Peyer's patch (tissue), 4 donors: ENCODE measurements around the gene MKI67.

Experiments
- POLR2A ChIP-seq, 2 donors: fragments of 450-650 bp; IDR thresholded peaks; one replicate each; pipeline ENCODE4 v1.5.1; 2017; ENCODE audit warnings: antibody characterized with exemption in 2 of 2, mild to moderate bottlenecking in 2 of 2, moderate library complexity in 2 of 2
- TF ChIP-seq, protein P1 (sequence below), 6 experiments: fragments of 450-650 bp in 4 of 6; fragments of 200-600 bp in 2 of 6; sonication (generic) in 1 of 6; IDR thresholded peaks; one replicate each; pipeline ENCODE4 v1.5.1; 2017 to 2019; ENCODE audit warnings: antibody characterized with exemption in 6 of 6, mild to moderate bottlenecking in 3 of 6, moderate library complexity in 1 of 6

DNA sequence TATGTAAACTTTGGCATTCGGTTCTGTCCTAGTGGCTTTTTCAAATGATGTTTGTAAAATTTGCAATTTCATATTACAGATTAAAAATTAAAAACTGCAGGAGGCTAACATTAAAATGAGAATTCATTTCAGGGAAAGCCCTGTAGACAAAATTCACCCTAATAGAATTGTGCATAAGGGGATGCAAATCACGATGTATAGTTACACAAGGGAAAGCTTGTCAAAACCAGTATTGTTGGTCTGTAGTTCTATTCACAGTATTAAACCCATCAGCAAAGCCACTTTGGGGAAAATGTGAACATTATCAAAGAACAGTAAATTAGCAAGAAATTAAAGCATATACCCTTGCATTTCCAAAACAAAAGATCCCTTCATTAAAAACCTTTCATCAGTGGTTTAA lies 39.9 kb upstream of the MKI67 start:
- TF ChIP-seq, protein P1, sequence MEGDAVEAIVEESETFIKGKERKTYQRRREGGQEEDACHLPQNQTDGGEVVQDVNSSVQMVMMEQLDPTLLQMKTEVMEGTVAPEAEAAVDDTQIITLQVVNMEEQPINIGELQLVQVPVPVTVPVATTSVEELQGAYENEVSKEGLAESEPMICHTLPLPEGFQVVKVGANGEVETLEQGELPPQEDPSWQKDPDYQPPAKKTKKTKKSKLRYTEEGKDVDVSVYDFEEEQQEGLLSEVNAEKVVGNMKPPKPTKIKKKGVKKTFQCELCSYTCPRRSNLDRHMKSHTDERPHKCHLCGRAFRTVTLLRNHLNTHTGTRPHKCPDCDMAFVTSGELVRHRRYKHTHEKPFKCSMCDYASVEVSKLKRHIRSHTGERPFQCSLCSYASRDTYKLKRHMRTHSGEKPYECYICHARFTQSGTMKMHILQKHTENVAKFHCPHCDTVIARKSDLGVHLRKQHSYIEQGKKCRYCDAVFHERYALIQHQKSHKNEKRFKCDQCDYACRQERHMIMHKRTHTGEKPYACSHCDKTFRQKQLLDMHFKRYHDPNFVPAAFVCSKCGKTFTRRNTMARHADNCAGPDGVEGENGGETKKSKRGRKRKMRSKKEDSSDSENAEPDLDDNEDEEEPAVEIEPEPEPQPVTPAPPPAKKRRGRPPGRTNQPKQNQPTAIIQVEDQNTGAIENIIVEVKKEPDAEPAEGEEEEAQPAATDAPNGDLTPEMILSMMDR (IDR thresholded peaks at IDR 0.05): no peak
- TF ChIP-seq POLR2A (IDR thresholded peaks at IDR 0.05): no peak
